H1 (cell line): ENCODE measurements around the gene CCNL2. TPM values are rescaled to one million over a fixed set of nuclear protein-coding genes. Genes with fewer than 3 reads are reported as not detected.

Source experiments
- CTCF ChIA-PET: fragments of 300-600 bp; sonication (Branson Sonifier 250); formaldehyde crosslinking; loops from one replicate; lab custom pipeline; 2021; ENCODE audit not compliant: partially characterized antibody; lab: Charles Lee
- POLR2A ChIA-PET: fragments of 300-600 bp; sonication (Branson Sonifier 250); formaldehyde crosslinking; loops from one replicate; lab custom pipeline; 2021; ENCODE audit warnings: inconsistent platforms; ENCODE audit not compliant: partially characterized antibody; lab: Charles Lee
- DNase-seq, 2 experiments: peaks; one replicate each; pipeline versions ENCODE4 v3.0.0 to v3.0.0-alpha.2; 2010 to 2022; ENCODE audit warnings: low spot score in 2 of 2, low read depth in 1 of 2, mixed read lengths in 1 of 2
- FAIRE-seq: peaks from 2 replicates; lab custom pipeline; 2011; peaks lifted over from hg19 to GRCh38; lab: Jason Lieb, UNC
- H2AFZ ChIP-seq: 2 replicates; pipeline ENCODE4 v1.8.1; 2012; ENCODE audit warnings: low read length, inconsistent platforms
- H2AK5ac ChIP-seq: 2 replicates; pipeline ENCODE4 v1.6.1; 2013; ENCODE audit warnings: low read depth, low read length
- H2BK120ac ChIP-seq: replicated peaks from 2 replicates; pipeline ENCODE3; 2013; ENCODE audit warnings: low read depth, low read length, inconsistent platforms
- H2BK12ac ChIP-seq: 2 replicates; pipeline ENCODE4 v1.6.1; 2013; ENCODE audit warnings: low read depth, low read length
- H2BK15ac ChIP-seq: 2 replicates; pipeline ENCODE4 v1.6.1; 2013; ENCODE audit warnings: low read length
- H2BK20ac ChIP-seq: 2 replicates; pipeline ENCODE4 v1.6.1; 2013; ENCODE audit warnings: low read length
- H2BK5ac ChIP-seq: 2 replicates; pipeline ENCODE4 v1.6.1; 2013; ENCODE audit warnings: low read depth, low read length
- H3K14ac ChIP-seq: 2 replicates; pipeline ENCODE4 v1.6.1; 2013; ENCODE audit warnings: inconsistent platforms; ENCODE audit not compliant: insufficient read length
- H3K18ac ChIP-seq: 2 replicates; pipeline ENCODE4 v1.6.1; 2013; ENCODE audit warnings: low read length; ENCODE audit errors: extremely low read depth
- H3K23ac ChIP-seq: 2 replicates; pipeline ENCODE4 v1.6.1; 2013; ENCODE audit warnings: inconsistent platforms; ENCODE audit not compliant: insufficient read length
- H3K23me2 ChIP-seq: 2 replicates; pipeline ENCODE4 v1.6.1; 2013; ENCODE audit warnings: low read depth, low read length
- H3K27ac ChIP-seq: 2 replicates; pipeline ENCODE4 v1.6.1; 2011; ENCODE audit warnings: low read depth, low read length, inconsistent platforms
- H3K27me3 ChIP-seq, 4 experiments: replicated peaks in 1 of 4; 1 replicate in 1 of 4; 2 replicates in 3 of 4; pipeline versions ENCODE4 v1.6.1 to v1.8.1; 2011 to 2013; ENCODE audit warnings: low read length in 3 of 4, mild to moderate bottlenecking in 3 of 4, inconsistent platforms in 2 of 4, mixed read lengths in 2 of 4, moderate library complexity in 1 of 4; ENCODE audit not compliant: control insufficient read depth in 3 of 4, insufficient read depth in 3 of 4; ENCODE audit errors: extremely low read depth in 1 of 4
- H3K36me3 ChIP-seq, 4 experiments: 2 replicates each; pipeline versions ENCODE4 v1.6.1 to v1.8.1; 2011 to 2013; ENCODE audit warnings: mild to moderate bottlenecking in 4 of 4, low read length in 3 of 4, moderate library complexity in 2 of 4, control low read depth in 1 of 4, inconsistent platforms in 1 of 4; ENCODE audit not compliant: insufficient read depth in 4 of 4, control insufficient read depth in 2 of 4
- H3K4ac ChIP-seq: replicated peaks from 2 replicates; pipeline ENCODE3; 2013; ENCODE audit warnings: low read length, low read depth, mixed read lengths, inconsistent platforms; ENCODE audit not compliant: insufficient read length
- H3K4me1 ChIP-seq, 4 experiments: replicated peaks in 1 of 4; 1 replicate in 1 of 4; 2 replicates in 3 of 4; pipeline versions ENCODE4 v1.6.1 to v1.8.1; 2011 to 2013; ENCODE audit warnings: low read length in 3 of 4, inconsistent platforms in 2 of 4, mixed read lengths in 1 of 4; ENCODE audit not compliant: insufficient read depth in 4 of 4, control insufficient read depth in 3 of 4
- H3K4me2 ChIP-seq, 2 experiments: 2 replicates each; pipeline versions ENCODE4 v1.6.1 to v1.8.1; 2011 to 2013; ENCODE audit warnings: low read depth in 2 of 2, low read length in 2 of 2, control low read depth in 1 of 2, inconsistent platforms in 1 of 2, mild to moderate bottlenecking in 1 of 2; ENCODE audit not compliant: insufficient read depth in 1 of 2
- H3K4me3 ChIP-seq, 4 experiments: fragments of 200-600, 300-600 bp in 1 of 4; sonication (generic), shearing (Covaris generic), sonication (Bioruptor Twin) in 1 of 4; 2 replicates each; pipeline versions ENCODE4 v1.5.1 to v1.8.1; 2011 to 2016; ENCODE audit warnings: low read length in 4 of 4, low read depth in 3 of 4, control low read depth in 2 of 4, inconsistent platforms in 2 of 4, mild to moderate bottlenecking in 2 of 4, mixed read lengths in 1 of 4, moderate library complexity in 1 of 4; ENCODE audit not compliant: insufficient read depth in 2 of 4; ENCODE audit errors: extremely low read depth in 1 of 4
- H3K56ac ChIP-seq: replicated peaks from 2 replicates; pipeline ENCODE3; 2013; ENCODE audit warnings: low read depth, mild to moderate bottlenecking, mixed read lengths, low read length, inconsistent platforms; ENCODE audit not compliant: insufficient read length
- H3K79me1 ChIP-seq: 2 replicates; pipeline ENCODE4 v1.6.1; 2013; ENCODE audit warnings: low read depth, low read length, control low read depth
- H3K79me2 ChIP-seq, 2 experiments: 2 replicates each; pipeline versions ENCODE4 v1.6.1 to v1.8.1; 2012 to 2013; ENCODE audit warnings: low read length in 2 of 2, mild to moderate bottlenecking in 2 of 2, inconsistent platforms in 1 of 2; ENCODE audit not compliant: insufficient read depth in 2 of 2, control insufficient read depth in 1 of 2
- H3K9ac ChIP-seq, 4 experiments: replicated peaks in 1 of 4; 1 replicate in 1 of 4; 2 replicates in 3 of 4; pipeline versions ENCODE4 v1.6.1 to v1.8.1; 2011 to 2013; ENCODE audit warnings: low read depth in 3 of 4, low read length in 3 of 4, control low read depth in 2 of 4, mild to moderate bottlenecking in 2 of 4, moderate library complexity in 2 of 4, inconsistent platforms in 1 of 4; ENCODE audit errors: extremely low read depth in 1 of 4
- H3K9me3 ChIP-seq, 2 experiments: 2 replicates each; pipeline versions ENCODE4 v1.6.1 to v1.8.1; 2012 to 2013; ENCODE audit warnings: mild to moderate bottlenecking in 2 of 2, moderate library complexity in 2 of 2, control low read depth in 1 of 2, inconsistent platforms in 1 of 2, low read depth in 1 of 2, low read length in 1 of 2, mixed read lengths in 1 of 2; ENCODE audit not compliant: insufficient read depth in 2 of 2
- H4K20me1 ChIP-seq, 2 experiments: replicated peaks in 1 of 2; 2 replicates each; pipeline versions ENCODE3 to v1.8.1; 2011 to 2013; ENCODE audit warnings: inconsistent platforms in 2 of 2, low read length in 2 of 2, mild to moderate bottlenecking in 1 of 2; ENCODE audit not compliant: insufficient read depth in 2 of 2, control insufficient read depth in 1 of 2
- H4K5ac ChIP-seq: 2 replicates; pipeline ENCODE4 v1.6.1; 2013; ENCODE audit warnings: low read length, low read depth, mixed read lengths, inconsistent platforms; ENCODE audit not compliant: insufficient read length
- H4K8ac ChIP-seq: 2 replicates; pipeline ENCODE4 v1.8.0; 2013; ENCODE audit warnings: mild to moderate bottlenecking, moderate library complexity, low read length, inconsistent platforms; ENCODE audit not compliant: insufficient read depth; ENCODE audit errors: extremely low read depth
- H4K91ac ChIP-seq: replicated peaks from 2 replicates; pipeline ENCODE3; 2013; ENCODE audit warnings: low read length, mixed read lengths, inconsistent platforms; ENCODE audit not compliant: insufficient read length
- CHD1 ChIP-seq: IDR thresholded peaks from 2 replicates; pipeline ENCODE4 v1.6.1; 2012; ENCODE audit warnings: low read depth, low read length, improper control_type of control experiment
- KDM5A ChIP-seq: fragments of 200-600 bp; IDR thresholded peaks from 2 replicates; pipeline ENCODE4 v1.7.1; 2012; ENCODE audit warnings: mild to moderate bottlenecking, low read length, inconsistent platforms, mixed read lengths
- TBP ChIP-seq: IDR thresholded peaks from 2 replicates; pipeline ENCODE4 v1.6.1; 2011; ENCODE audit warnings: low read depth, low read length, improper control_type of control experiment
- WGBS, 2 experiments: shearing (Covaris generic) in 1 of 2; methylation state at CpG; one replicate each; pipeline versions ENCODE4 v1.1.6 to v1.1.7; 2013 to 2015; ENCODE audit warnings: low lambda C conversion rate in 2 of 2, mixed read lengths in 2 of 2, inconsistent platforms in 1 of 2, low coverage in 1 of 2, missing lambda C conversion rate in 1 of 2; ENCODE audit not compliant: insufficient replicate concordance in 2 of 2, insufficient coverage in 1 of 2, insufficient read length in 1 of 2; ENCODE audit errors: extremely low coverage in 1 of 2, missing lambda C conversion rate in 1 of 2; 5-methylcytosine and 5-hydroxymethylcytosine counted together
- polyA plus RNA-seq, 7 experiments: library from polyadenylated mRNA; depleted of rRNA in 3 of 7; stranded (reverse) in 5 of 7; unstranded in 2 of 7; fragments of >200 nt in 5 of 7; fragments of 200-250 nt in 2 of 7; gene quantifications; 1 replicate in 5 of 7; 2 replicates in 1 of 7; 4 replicates in 1 of 7; pipeline versions ENCODE4 v1.2.1 to v1.2.3, GENCODE V29; 2011 to 2013; ENCODE audit warnings: missing spikeins in 2 of 7, mixed read lengths in 2 of 7
- total RNA-seq: library from RNA; stranded (reverse); fragmentation: NEBNext Ultra II Directional; extraction: Animal tissue kit (Norgen Biotek cat#: 25700); gene quantifications from 2 replicates; pipeline ENCODE4 v1.2.1, GENCODE V29; 2021

CCNL2 gene
- total and polyA plus RNA-seq, 2 of the 8 experiments (the other 6 are each of a cell fraction or from before 2014, with no cell fraction given) = 79.8 to 120 TPM

GRCh38 chr1:1425426-1425752, 26.3 kb upstream of the CCNL2 start:
- 65% methylated on average over 12 of the region's 12 CpGs; no CpG with 5 or more reads in 1 of the 2 experiments for WGBS, 2 experiments
- Histone ChIP-seq H3K9me3 (peaks cover 0 to 3% of the 10 kb centered on the region in 2 experiments; a peak in 1 of 4 replicates), H3K56ac (no peak overlapping the region), H2BK5ac (no peak overlapping the region), H4K91ac (no peak overlapping the region), H3K14ac (no peak overlapping the region), H2BK15ac (no peak overlapping the region), H3K36me3 (no peaks in the 10 kb centered on the region; a peak in 1 of 8 replicates), H3K4me3 (no peak overlapping the region), H3K79me1 (no peaks in the 10 kb centered on the region), H3K9ac (no peak overlapping the region), H3K27me3 (no peaks in the 10 kb centered on the region; a peak in 1 of 7 replicates), H3K27ac (no peak overlapping the region), H3K23ac (no peak overlapping the region), H3K4me1 (peaks cover 0 to 40% (median 29%) of the 10 kb centered on the region in 4 experiments; a peak in 6 of 7 replicates), H3K18ac (peak overlapping the region; percentile 60; the same call in 1 of the 2 replicates), H2BK12ac (peak overlapping the region; percentile 75; the same call in 1 of the 2 replicates), H2BK20ac (no peak overlapping the region), H3K79me2 (no peaks in the 10 kb centered on the region), H3K4me2 (no peak overlapping the region), H4K5ac (no peak overlapping the region), H2AFZ (no peak overlapping the region), H4K8ac (peak overlapping the region; percentile 36; the same call in 1 of the 2 replicates), H4K20me1 (no peaks in the 10 kb centered on the region), H2AK5ac (peak overlapping the region; percentile 7; the same call in 1 of the 2 replicates), H2BK120ac (peak overlapping the region; percentile 87), H3K23me2 (peaks cover 6% of the 10 kb centered on the region; the same call in 1 of the 2 replicates), H3K4ac (no peak overlapping the region)
- POLR2A ChIA-PET = interaction anchor here (1.8 to 22.9 kb wide), 5 partner anchors 7 to 25 kb away, joined by 8 to 515 read pairs (median 13); partner anchors contain the start of genes CCNL2, MRPL20 and VWA1
- CTCF ChIA-PET = interaction anchor here (1.3 to 3.4 kb wide), 4 partner anchors 16 to 79 kb away, joined by 3 to 14 read pairs (median 4); no protein-coding TSS in a partner anchor
- TF ChIP-seq TBP (no peak), CHD1 (no peak), KDM5A (no peak)
- no peak for DNase-seq
- FAIRE-seq = no peak
